Endothelial cell of umbilical vein (primary cell): ENCODE results near the gene AKAP13. TPM values are rescaled to one million over a fixed set of nuclear protein-coding genes. Genes with fewer than 3 reads are reported as not detected.

Source experiments
- BruUV-seq: library from RNA; stranded (reverse); fragments of 400-500 nt; replicated peaks from 2 replicates; lab custom pipeline; 2021; lab: Mats Ljungman, UMichigan
- CTCF ChIA-PET: fragments of 300-600, 350-600 bp; sonication (Branson Sonifier 250); formaldehyde crosslinking; loops from one replicate; lab custom pipeline; 2021; ENCODE audit warnings: antibody characterized with exemption, inconsistent platforms; lab: Charles Lee
- POLR2A ChIA-PET: fragments of 300-600, 350-600 bp; sonication (Branson Sonifier 250); formaldehyde crosslinking; loops from one replicate; lab custom pipeline; 2021; ENCODE audit warnings: antibody characterized with exemption, inconsistent platforms; lab: Charles Lee
- DNase-seq: peaks from one replicate; pipeline ENCODE4 v3.0.0-alpha.2; 2011; ENCODE audit warnings: low read depth, low spot score
- FAIRE-seq: peaks from 2 replicates; lab custom pipeline; 2011; peaks lifted over from hg19 to GRCh38; lab: Jason Lieb, UNC
- H2AFZ ChIP-seq: 2 replicates; pipeline ENCODE4 v1.6.0; 2012; ENCODE audit warnings: low read depth, low read length, control low read depth, inconsistent platforms
- H3K27ac ChIP-seq: 2 replicates; pipeline ENCODE4 v1.5.1; 2011; ENCODE audit warnings: low read depth, mild to moderate bottlenecking, control low read depth, low read length, moderate library complexity; ENCODE audit not compliant: insufficient read depth
- H3K27me3 ChIP-seq, 2 experiments: 2 replicates each; pipeline versions ENCODE4 v1.6.0 to v1.6.1; 2011; ENCODE audit warnings: low read length in 2 of 2, mixed read lengths in 1 of 2; ENCODE audit not compliant: control insufficient read depth in 2 of 2, insufficient read depth in 2 of 2
- H3K36me3 ChIP-seq, 2 experiments: 2 replicates in 1 of 2; 3 replicates in 1 of 2; pipeline ENCODE4 v1.5.1; 2011; ENCODE audit warnings: low read length in 2 of 2, mild to moderate bottlenecking in 1 of 2, moderate library complexity in 1 of 2; ENCODE audit not compliant: control insufficient read depth in 2 of 2, insufficient read depth in 2 of 2; ENCODE audit errors: extremely low read depth in 1 of 2
- H3K4me1 ChIP-seq: 3 replicates; pipeline ENCODE4 v1.5.1; 2011; ENCODE audit warnings: mild to moderate bottlenecking, low read length; ENCODE audit not compliant: control insufficient read depth, insufficient read depth; ENCODE audit errors: extremely low read depth
- H3K4me2 ChIP-seq: 2 replicates; pipeline ENCODE4 v1.6.1; 2011; ENCODE audit warnings: low read length, control low read depth, mixed read lengths; ENCODE audit not compliant: insufficient read depth
- H3K4me3 ChIP-seq, 3 experiments: fragments of 200-600 bp in 1 of 3; sonication (generic), shearing (Covaris generic) in 1 of 3; replicated peaks in 1 of 3; 2 replicates each; pipeline ENCODE4 v1.5.1; 2011 to 2016; ENCODE audit warnings: control low read depth in 3 of 3, low read length in 3 of 3, mild to moderate bottlenecking in 2 of 3, inconsistent platforms in 1 of 3, low read depth in 1 of 3, moderate library complexity in 1 of 3; ENCODE audit not compliant: insufficient read depth in 1 of 3
- H3K79me2 ChIP-seq: 2 replicates; pipeline ENCODE4 v1.6.0; 2012; ENCODE audit warnings: low read length, inconsistent platforms; ENCODE audit not compliant: control insufficient read depth, insufficient read depth
- H3K9ac ChIP-seq: replicated peaks from 2 replicates; pipeline ENCODE3; 2011; ENCODE audit warnings: low read length, control low read depth; ENCODE audit not compliant: insufficient read depth; ENCODE audit errors: extremely low read depth
- H3K9me1 ChIP-seq: replicated peaks from 3 replicates; pipeline ENCODE4 v1.6.0; 2011; ENCODE audit warnings: mild to moderate bottlenecking, low read length; ENCODE audit not compliant: control insufficient read depth, insufficient read depth; ENCODE audit errors: extremely low read depth
- H3K9me3 ChIP-seq: replicated peaks from 2 replicates; pipeline ENCODE4 v1.5.1; 2012; ENCODE audit warnings: low read length, inconsistent platforms; ENCODE audit not compliant: control insufficient read depth, insufficient read depth
- H4K20me1 ChIP-seq: replicated peaks from 2 replicates; pipeline ENCODE3; 2011; ENCODE audit warnings: mild to moderate bottlenecking, low read length; ENCODE audit not compliant: control insufficient read depth, insufficient read depth; ENCODE audit errors: extremely low read depth
- EZH2 ChIP-seq: IDR thresholded peaks from 2 replicates; pipeline ENCODE4 v1.6.1; 2012; ENCODE audit warnings: borderline replicate concordance, low read depth, mild to moderate bottlenecking, moderate library complexity, low read length, inconsistent platforms; ENCODE audit not compliant: severe bottlenecking
- FOS ChIP-seq: IDR thresholded peaks from 2 replicates; pipeline ENCODE4 v1.6.1; 2011; ENCODE audit warnings: mild to moderate bottlenecking, low read length, moderate library complexity, borderline replicate concordance; ENCODE audit not compliant: insufficient read depth
- GATA2 ChIP-seq: IDR thresholded peaks from 2 replicates; pipeline ENCODE4 v1.7.0; 2011; ENCODE audit warnings: low read depth, mild to moderate bottlenecking, moderate library complexity, mixed read lengths, low read length; ENCODE audit not compliant: insufficient read length, insufficient read depth
- JUN ChIP-seq: IDR thresholded peaks from 2 replicates; pipeline ENCODE4 v1.6.1; 2011; ENCODE audit warnings: borderline replicate concordance, low read depth; ENCODE audit not compliant: insufficient read length, insufficient read depth
- MAX ChIP-seq: IDR thresholded peaks from 2 replicates; pipeline ENCODE4 v1.6.1; 2011; ENCODE audit not compliant: insufficient read depth, insufficient read length
- MYC ChIP-seq: IDR thresholded peaks from one replicate; pipeline ENCODE4 v1.6.1; 2011; ENCODE audit warnings: mild to moderate bottlenecking, low read depth, low read length
- POLR2A ChIP-seq: IDR thresholded peaks from 2 replicates; pipeline ENCODE4 v1.6.1; 2012; ENCODE audit warnings: low read depth, mild to moderate bottlenecking, control low read depth, low read length
- POLR2AphosphoS5 ChIP-seq: IDR thresholded peaks from 2 replicates; pipeline ENCODE4 v1.6.1; 2012; ENCODE audit warnings: low read depth, mild to moderate bottlenecking, control low read depth, low read length, moderate library complexity; ENCODE audit not compliant: insufficient read depth
- dilution Hi-C: fragments of 300-500 bp; cut with MboI; formaldehyde crosslinking; loops from one replicate; pipeline ENCODE4 v1.15.0; 2019; ENCODE audit warnings: low sequenced_read_pairs; ENCODE audit not compliant: extremely low pct_ligation_motif_present
- intact Hi-C: fragments of 100-400 bp; cut with micrococcal nuclease; formaldehyde crosslinking; loops from one replicate; pipeline ENCODE4 v1.10.0; 2022
- polyA plus RNA-seq, 4 experiments: library from polyadenylated mRNA; depleted of rRNA in 3 of 4; stranded (reverse) in 3 of 4; unstranded in 1 of 4; fragments of >200 nt; gene quantifications; 2 replicates each; pipeline versions ENCODE4 v1.2.1 to v1.2.3, GENCODE V29; 2011 to 2012; ENCODE audit warnings: missing spikeins in 1 of 4
- total RNA-seq: library from RNA; stranded (reverse); gene quantifications from 2 replicates; pipeline ENCODE4 v1.2.3, GENCODE V29; 2021
- TF ChIP-seq, protein P1 (sequence below), 2 donors: IDR thresholded peaks; 1 replicate in 1 of 2; 2 replicates in 1 of 2; pipeline ENCODE4 v1.5.1; 2011; ENCODE audit warnings: low read length in 2 of 2, mild to moderate bottlenecking in 2 of 2, moderate library complexity in 2 of 2, control low read depth in 1 of 2, inconsistent platforms in 1 of 2, low read depth in 1 of 2; ENCODE audit not compliant: insufficient read depth in 1 of 2; ENCODE audit errors: extremely low read depth in 1 of 2

The AKAP13 gene
- total and polyA plus RNA-seq, 2 donors (not counting 3 experiments of a cell fraction or from before 2014, with no cell fraction given): 22.8 to 87.8 TPM

GRCh38 chr15:85780225-85780985 lies 400.0 kb downstream of the AKAP13 start:
- no peaks in the 10 kb centered on the region for H4K20me1 ChIP-seq
- FAIRE-seq: no peak

More at GRCh38 chr15:85780225-85780985, 400.0 kb downstream of the AKAP13 start:
- Histone ChIP-seq H3K9me1 (no peaks in the 10 kb centered on the region), H3K4me1 (peaks cover 2% of the 10 kb centered on the region), H3K27me3 (no peaks in the 10 kb centered on the region), H3K4me3 (no peak overlapping the region), H3K36me3 (no peaks in the 10 kb centered on the region), H3K9me3 (no peaks in the 10 kb centered on the region), H3K27ac (no peak overlapping the region), H3K9ac (no peak overlapping the region), H2AFZ (no peak overlapping the region), H3K79me2 (no peaks in the 10 kb centered on the region), H3K4me2 (no peak overlapping the region)
- no peak for DNase-seq
- CTCF ChIA-PET: no interaction called here
- intact Hi-C loops (no loop called here), dilution Hi-C loops (no loop called here)
- POLR2A ChIA-PET: no interaction called here
- no TSS peak for BruUV-seq
- no peak for TF ChIP-seq GATA2
- TF ChIP-seq, protein P1, sequence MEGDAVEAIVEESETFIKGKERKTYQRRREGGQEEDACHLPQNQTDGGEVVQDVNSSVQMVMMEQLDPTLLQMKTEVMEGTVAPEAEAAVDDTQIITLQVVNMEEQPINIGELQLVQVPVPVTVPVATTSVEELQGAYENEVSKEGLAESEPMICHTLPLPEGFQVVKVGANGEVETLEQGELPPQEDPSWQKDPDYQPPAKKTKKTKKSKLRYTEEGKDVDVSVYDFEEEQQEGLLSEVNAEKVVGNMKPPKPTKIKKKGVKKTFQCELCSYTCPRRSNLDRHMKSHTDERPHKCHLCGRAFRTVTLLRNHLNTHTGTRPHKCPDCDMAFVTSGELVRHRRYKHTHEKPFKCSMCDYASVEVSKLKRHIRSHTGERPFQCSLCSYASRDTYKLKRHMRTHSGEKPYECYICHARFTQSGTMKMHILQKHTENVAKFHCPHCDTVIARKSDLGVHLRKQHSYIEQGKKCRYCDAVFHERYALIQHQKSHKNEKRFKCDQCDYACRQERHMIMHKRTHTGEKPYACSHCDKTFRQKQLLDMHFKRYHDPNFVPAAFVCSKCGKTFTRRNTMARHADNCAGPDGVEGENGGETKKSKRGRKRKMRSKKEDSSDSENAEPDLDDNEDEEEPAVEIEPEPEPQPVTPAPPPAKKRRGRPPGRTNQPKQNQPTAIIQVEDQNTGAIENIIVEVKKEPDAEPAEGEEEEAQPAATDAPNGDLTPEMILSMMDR (IDR thresholded peaks at IDR 0.05; ENCODE audit: extremely low read depth in 1 of 2, insufficient read depth in 1 of 2, low read depth in 1 of 2, low read length in 2 of 2): no peak
- TF ChIP-seq MYC: no peak
- TF ChIP-seq JUN: no peak
- TF ChIP-seq MAX: no peak
- no peak for TF ChIP-seq POLR2AphosphoS5
- TF ChIP-seq POLR2A: no peak
- no peak for TF ChIP-seq EZH2
- no peak for TF ChIP-seq FOS
